Suprapubic skin (tissue), 4 donors: ENCODE measurements around the gene SLC17A5. TPM values are rescaled to one million over a fixed set of nuclear protein-coding genes. Genes with fewer than 3 reads are reported as not detected.

ENCODE experiments used
- DNase-seq, 2 donors: peaks; one replicate each; pipeline ENCODE4 v3.0.0-alpha.2; 2019; ENCODE audit warnings: low spot score in 2 of 2
- H3K27ac ChIP-seq: fragments of 200-600 bp; sonication (generic); one replicate; pipeline ENCODE4 v1.5.1; 2019
- H3K27me3 ChIP-seq: fragments of 200-600 bp; sonication (generic); one replicate; pipeline ENCODE4 v1.5.1; 2019
- H3K36me3 ChIP-seq: fragments of 200-600 bp; sonication (generic); one replicate; pipeline ENCODE4 v1.5.1; 2019
- H3K4me1 ChIP-seq: fragments of 200-600 bp; sonication (generic); one replicate; pipeline ENCODE4 v1.5.1; 2019
- H3K4me3 ChIP-seq: fragments of 200-600 bp; sonication (generic); one replicate; pipeline ENCODE4 v1.5.1; 2019; ENCODE audit warnings: mild to moderate bottlenecking
- H3K9me3 ChIP-seq: fragments of 200-600 bp; sonication (generic); one replicate; pipeline ENCODE4 v1.5.1; 2019
- EP300 ChIP-seq: sonication (generic); formaldehyde crosslinking; IDR thresholded peaks from one replicate; pipeline ENCODE4 v1.6.1; 2017; ENCODE audit warnings: antibody characterized with exemption
- POLR2A ChIP-seq, 2 donors: fragments of 450-650 bp; IDR thresholded peaks; one replicate each; pipeline ENCODE4 v1.6.1; 2017; ENCODE audit warnings: antibody characterized with exemption in 2 of 2, mild to moderate bottlenecking in 2 of 2, moderate library complexity in 2 of 2
- POLR2AphosphoS5 ChIP-seq, 3 donors: sonication (generic); formaldehyde crosslinking; IDR thresholded peaks; one replicate each; pipeline ENCODE4 v1.6.1; 2017; ENCODE audit warnings: antibody characterized with exemption in 3 of 3
- WGBS: methylation state at CpG from one replicate; pipeline ENCODE4 v1.1.5; 2018; 5-methylcytosine and 5-hydroxymethylcytosine counted together
- total RNA-seq, 4 donors: library from RNA; depleted of rRNA; stranded (reverse); fragments of >200 nt; gene quantifications; one replicate each; pipeline ENCODE4 v1.1.0, GENCODE V29; 2016
- TF ChIP-seq, protein P1 (sequence below), 2 donors: fragments of 200-600 bp in 1 of 2; fragments of 450-650 bp in 1 of 2; sonication (generic) in 1 of 2; IDR thresholded peaks; one replicate each; pipeline ENCODE4 v1.5.1; 2016 to 2019; ENCODE audit warnings: antibody characterized with exemption in 2 of 2, mild to moderate bottlenecking in 1 of 2, moderate library complexity in 1 of 2

SLC17A5 gene
- total RNA-seq, 4 donors from 2014 or later, result 8.0 to 14.0 (median 11.2) TPM

DNA sequence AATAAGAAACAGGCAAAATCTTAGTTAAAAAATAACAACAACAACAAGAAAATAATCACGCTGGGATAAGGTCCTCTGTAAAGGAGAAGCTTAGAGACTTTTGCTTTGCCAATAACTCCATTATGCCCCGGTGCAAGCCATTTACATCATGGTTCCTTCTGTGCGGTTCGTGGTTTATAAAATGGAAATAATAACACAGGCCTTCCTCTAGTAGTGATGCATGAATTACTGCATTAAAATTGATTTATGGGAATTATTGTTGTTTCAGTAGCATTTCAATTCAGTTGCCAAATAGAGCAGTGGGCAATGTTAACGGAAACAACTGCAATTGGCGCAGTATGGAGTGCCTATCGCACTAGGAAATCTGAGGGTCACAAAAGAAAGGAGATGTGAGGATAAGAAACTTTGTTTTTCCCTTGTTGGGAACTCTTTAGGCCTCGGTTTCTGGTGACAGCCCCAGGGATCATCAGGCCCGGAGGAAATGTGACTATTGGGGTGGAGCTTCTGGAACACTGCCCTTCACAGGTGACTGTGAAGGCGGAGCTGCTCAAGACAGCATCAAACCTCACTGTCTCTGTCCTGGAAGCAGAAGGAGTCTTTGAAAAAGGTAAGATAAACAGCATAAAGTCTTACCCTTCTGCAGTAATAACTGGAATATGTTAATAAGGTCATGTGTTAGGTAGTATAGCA lies 43.3 kb upstream of the SLC17A5 start:
- H3K9me3 ChIP-seq, result no peaks in the 10 kb centered on the region
- DNase-seq, result no peak
- H3K4me1 ChIP-seq, result peaks cover 33% of the 10 kb centered on the region
- 34% methylated on average over 10 of the region's 10 CpGs for WGBS
- TF ChIP-seq POLR2AphosphoS5 (IDR thresholded peaks at IDR 0.05), result no peak
- no peak for TF ChIP-seq EP300
- TF ChIP-seq, protein P1, sequence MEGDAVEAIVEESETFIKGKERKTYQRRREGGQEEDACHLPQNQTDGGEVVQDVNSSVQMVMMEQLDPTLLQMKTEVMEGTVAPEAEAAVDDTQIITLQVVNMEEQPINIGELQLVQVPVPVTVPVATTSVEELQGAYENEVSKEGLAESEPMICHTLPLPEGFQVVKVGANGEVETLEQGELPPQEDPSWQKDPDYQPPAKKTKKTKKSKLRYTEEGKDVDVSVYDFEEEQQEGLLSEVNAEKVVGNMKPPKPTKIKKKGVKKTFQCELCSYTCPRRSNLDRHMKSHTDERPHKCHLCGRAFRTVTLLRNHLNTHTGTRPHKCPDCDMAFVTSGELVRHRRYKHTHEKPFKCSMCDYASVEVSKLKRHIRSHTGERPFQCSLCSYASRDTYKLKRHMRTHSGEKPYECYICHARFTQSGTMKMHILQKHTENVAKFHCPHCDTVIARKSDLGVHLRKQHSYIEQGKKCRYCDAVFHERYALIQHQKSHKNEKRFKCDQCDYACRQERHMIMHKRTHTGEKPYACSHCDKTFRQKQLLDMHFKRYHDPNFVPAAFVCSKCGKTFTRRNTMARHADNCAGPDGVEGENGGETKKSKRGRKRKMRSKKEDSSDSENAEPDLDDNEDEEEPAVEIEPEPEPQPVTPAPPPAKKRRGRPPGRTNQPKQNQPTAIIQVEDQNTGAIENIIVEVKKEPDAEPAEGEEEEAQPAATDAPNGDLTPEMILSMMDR (IDR thresholded peaks at IDR 0.05), result no peak
- no peak for TF ChIP-seq POLR2A (IDR thresholded peaks at IDR 0.05)
- no peaks in the 10 kb centered on the region for H3K27me3 ChIP-seq
- H3K4me3 ChIP-seq, result peak overlapping the region; percentile 63
- no peaks in the 10 kb centered on the region for H3K36me3 ChIP-seq
- H3K27ac ChIP-seq, result peak overlapping the region; percentile 90

DNA sequence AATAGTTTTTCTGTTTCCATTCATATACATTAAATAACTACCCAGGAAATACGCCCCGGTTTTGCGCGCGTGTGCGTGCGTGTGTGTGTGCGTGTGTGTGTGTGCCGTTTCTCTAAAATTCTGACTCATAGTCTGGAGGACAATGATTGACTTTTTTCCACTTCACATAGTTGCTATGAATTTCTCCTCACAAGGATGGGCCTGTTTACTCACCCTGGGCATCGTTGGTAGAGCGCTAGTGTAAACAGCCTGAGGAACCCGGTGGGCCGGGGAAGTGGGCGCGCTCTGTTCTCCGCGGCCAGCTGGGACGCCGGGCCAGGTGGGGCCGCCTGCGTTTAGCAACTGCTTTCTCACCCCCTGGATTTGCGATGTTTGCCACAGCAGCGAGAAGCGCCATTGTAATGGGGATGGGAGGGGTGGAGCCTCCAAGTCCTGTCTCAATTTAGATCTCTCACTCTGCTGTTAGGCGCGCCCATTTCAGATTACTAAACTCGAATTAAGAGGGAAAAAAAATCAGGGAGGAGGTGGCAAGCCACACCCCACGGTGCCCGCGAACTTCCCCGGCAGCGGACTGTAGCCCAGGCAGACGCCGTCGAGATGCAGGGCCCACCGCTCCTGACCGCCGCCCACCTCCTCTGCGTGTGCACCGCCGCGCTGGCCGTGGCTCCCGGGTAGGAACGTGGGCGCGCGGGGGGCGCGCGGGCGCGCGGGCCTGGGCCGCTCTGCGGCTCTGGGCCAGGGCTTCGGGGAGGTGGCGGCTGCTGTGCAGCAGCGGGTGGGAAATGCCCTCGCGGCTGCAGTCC lies 42.0 kb upstream of the SLC17A5 start, which contains the start of gene CD109:
Gene CD109, plus strand, starts transcription at position 585 of the 803 bp plus-strand sequence. Its CDS starts 13 bp downstream, at position 598.
- Histone ChIP-seq H3K4me1 (peaks cover 28% of the 10 kb centered on the region), H3K36me3 (no peaks in the 10 kb centered on the region), H3K27me3 (no peaks in the 10 kb centered on the region), H3K27ac (peak within 1 kb of the TSS; percentile 90), H3K9me3 (no peaks in the 10 kb centered on the region), H3K4me3 (peak within 1 kb of the TSS; percentile 63)
- whole genome bisulfite sequencing, result 1% methylated on average over 54 of the region's 61 CpGs
- peak; percentile 70 to 81 for DNase-seq
- TF ChIP-seq POLR2A (IDR thresholded peaks at IDR 0.05) (peak in 1 of 2 donors; percentile 6), EP300 (no peak), POLR2AphosphoS5 (IDR thresholded peaks at IDR 0.05) (peak in 1 of 3 donors; percentile 35)
- TF ChIP-seq, protein P1 (IDR thresholded peaks at IDR 0.05), result no peak

DNA sequence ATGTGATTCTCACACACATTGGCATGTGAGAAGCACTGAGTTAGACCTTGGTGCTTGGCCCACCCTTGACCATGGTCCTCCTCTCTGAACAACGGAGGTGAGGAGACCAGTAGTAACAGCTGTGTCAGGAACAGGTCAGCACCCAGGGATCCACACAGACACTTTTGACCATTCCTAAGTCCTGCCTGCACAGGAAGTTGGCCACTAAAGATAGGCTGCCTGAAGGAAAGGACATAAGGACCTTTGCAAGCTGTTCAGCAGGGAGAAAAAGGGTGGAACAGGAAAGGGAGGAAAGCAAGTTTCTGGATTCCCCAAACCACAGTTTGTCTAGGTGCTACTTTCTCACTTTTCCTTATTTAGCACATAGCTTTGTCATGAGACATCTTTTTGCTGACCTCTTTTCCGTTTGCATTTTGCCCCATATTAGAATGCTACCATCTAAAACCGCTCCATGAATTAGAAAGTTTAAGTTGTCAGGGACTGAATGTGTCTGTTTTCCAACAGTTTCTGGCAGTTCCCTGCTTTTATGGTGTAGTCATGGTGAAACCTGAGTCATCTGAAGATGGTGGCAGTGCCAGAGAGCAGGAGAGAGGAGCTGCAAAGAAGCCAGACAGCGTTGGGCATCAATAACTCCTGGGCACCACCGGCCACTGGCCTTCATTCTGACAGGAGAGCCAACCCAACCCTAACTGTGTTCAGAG lies 41.1 kb upstream of the SLC17A5 start:
- Histone ChIP-seq H3K4me3 (peak overlapping the region; percentile 63), H3K9me3 (no peaks in the 10 kb centered on the region), H3K27me3 (no peaks in the 10 kb centered on the region), H3K4me1 (peaks cover 28% of the 10 kb centered on the region), H3K27ac (peak overlapping the region; percentile 90), H3K36me3 (no peaks in the 10 kb centered on the region)
- WGBS, result 28% methylated on average over 5 of the region's 5 CpGs
- no peak for DNase-seq
- TF ChIP-seq POLR2AphosphoS5 (IDR thresholded peaks at IDR 0.05) (no peak), EP300 (no peak), POLR2A (IDR thresholded peaks at IDR 0.05) (no peak)
- TF ChIP-seq, protein P1 (IDR thresholded peaks at IDR 0.05), result no peak

DNA sequence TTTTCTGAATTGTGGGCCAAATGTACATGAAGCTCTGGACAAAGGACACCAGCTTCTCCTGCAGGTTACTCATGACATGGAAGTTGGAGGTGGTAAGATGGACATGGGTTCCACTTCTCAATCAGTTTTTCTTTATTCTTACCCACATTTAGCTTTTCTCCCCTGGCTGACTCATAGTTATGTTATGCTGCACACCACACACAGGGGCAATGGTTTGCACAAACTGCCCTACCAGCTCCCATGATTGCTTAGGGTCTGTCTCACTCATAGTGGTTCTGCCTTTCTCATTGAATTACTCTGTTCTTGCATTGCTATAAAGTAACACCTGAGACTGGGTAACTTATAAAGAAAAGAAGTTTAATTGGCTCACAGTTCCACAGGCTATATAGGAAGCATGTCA lies 37.7 kb upstream of the SLC17A5 start:
- Histone ChIP-seq H3K9me3 (no peaks in the 10 kb centered on the region), H3K4me1 (peaks cover 12% of the 10 kb centered on the region), H3K4me3 (no peak overlapping the region), H3K27me3 (no peaks in the 10 kb centered on the region), H3K27ac (no peak overlapping the region), H3K36me3 (no peaks in the 10 kb centered on the region)
- DNase-seq, result no peak
- TF ChIP-seq POLR2A (IDR thresholded peaks at IDR 0.05), result no peak
- no peak for TF ChIP-seq EP300
- TF ChIP-seq POLR2AphosphoS5 (IDR thresholded peaks at IDR 0.05), result no peak
- TF ChIP-seq, protein P1 (IDR thresholded peaks at IDR 0.05), result no peak
